Fibroblast of peridontal ligament (primary cell): ENCODE data around the gene DGCR2.
"Not testable (repeated sequence)": the region's sequence is repeated elsewhere in the genome, so short reads cannot be mapped to it uniquely, and the experiment has no call there.

Source experiments
- DNase-seq: peaks from one replicate; pipeline ENCODE4 v3.0.0-alpha.2; 2010; ENCODE audit errors: extremely low read depth

DGCR2 gene

DNA sequence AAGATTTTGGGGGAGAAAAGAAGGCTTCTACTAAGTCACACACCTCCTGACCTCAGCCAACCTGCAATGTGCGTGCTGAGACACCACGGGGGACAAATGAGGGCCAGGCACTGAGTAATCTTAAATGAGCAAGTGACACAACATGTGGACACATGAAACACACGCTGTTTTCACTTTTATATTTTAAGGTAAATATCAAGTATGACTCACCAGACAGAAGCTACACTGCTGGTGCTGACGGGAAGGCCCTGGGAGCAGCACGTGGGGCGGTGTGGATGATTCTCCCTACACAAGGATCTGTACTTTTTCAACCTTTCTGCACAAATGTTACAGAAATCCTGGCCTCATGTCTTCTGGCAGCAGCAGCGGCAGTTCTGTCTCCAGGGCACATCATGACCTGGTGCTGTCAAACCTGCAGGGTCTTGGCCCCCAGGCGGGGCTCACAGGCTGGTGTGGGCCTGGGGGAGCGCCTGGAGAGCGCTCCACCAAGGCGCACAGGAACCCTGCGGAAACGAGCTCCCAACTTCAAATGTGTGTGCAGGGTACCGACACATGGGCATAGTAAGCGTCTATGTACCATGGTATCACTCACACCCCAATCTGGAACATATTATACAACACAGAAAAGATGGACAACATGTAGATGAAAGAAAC lies 61.7 kb downstream of the DGCR2 start:
- DNase-seq, result peak; percentile 8

DNA sequence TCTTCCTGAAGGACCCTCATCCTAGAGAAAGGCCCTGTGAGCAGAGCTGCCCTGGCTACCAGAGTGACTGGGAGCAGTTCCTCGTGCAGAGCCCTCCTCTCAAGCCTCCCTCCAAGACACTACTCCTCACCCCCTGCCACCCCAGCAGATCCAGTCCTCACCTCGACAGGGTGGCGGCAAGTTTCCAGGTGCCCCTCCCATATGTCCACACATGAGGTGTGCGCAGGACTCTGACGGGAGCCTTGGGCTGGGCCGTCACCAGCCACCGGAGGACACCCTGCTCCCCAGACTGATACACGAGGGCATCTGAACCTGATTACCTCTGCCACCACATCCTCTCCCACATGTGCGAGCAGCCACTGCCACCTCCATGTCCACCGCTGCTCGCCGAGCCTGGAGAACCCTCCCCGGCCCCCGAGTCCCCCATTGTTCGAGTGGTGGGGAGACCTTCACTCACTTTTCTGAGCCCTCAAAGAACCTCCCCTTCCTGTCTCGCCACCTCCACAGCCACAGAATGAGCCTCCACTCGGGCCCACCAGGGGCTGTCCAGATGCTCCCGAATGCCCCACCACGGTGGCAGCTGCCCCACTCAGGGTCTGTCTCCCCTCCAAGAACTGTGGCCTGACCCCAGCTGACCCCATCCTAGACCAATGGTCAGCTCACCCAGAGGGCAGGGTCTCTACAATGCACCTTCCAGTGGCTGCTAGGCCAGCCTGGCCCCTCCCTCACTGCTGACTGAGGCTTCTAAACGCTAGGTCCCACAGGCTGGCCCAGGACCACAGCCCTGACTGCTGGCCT lies 62.5 kb downstream of the DGCR2 start:
- DNase-seq, result no peak

DNA sequence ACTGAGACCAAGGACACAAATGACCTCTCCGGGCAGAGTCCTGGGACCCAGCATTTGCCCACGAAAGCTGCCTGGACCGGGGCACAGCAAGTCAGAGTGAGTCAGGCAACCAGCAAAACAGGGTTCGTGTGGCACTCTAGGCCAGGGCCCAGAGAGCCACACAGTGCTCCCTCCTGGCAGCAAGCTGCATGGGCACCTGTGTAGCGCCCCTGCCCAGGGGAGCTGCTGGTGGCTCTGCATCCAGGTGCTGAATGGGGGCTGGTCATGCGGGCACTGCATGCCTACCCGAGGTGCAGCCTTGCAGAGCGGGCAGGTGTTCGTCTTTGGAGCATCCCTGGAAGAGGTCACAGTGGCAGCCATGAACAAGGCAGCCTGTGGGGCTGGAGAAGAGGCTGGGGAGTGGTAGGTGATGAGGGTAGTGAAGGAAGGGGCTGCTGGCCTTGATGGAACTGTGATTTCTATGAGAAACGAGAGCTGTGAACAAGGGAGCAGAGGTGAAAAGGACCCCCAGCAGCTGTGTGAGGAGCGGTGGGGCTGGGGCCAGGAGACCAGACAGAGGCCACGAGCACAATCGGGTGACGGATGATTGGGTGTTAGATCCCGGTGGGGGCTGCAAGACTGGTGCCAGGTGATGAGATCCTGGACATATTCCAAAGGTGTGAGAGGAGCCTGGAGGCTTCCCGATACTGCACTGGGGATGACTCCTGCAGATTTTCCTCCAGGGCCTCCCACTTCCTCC lies 63.3 kb downstream of the DGCR2 start:
- no peak for DNase-seq

DNA sequence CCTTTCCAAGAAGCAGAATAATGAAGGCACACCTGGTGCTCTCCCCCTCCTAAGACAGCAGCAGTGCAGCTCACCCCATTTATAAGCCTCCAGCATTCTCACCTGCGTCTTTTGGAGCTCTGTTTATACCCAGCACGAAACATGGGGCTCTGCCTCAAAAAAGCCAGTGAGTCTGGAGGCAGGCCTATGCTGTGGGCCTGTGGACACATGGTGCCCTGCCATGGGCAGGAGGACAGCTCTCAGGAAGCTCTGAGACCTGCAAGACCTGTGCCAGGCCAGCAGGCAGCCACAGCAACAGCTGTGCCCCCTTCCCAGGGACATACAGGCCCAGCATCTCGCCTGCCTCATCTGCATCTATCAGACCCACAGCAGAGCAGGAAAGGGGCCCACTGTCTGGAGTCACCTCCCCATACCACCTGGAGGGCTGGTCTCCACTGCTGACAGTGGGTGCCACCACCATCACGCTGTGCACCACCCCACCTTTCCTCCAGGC lies 64.2 kb downstream of the DGCR2 start:
- DNase-seq, result no peak

DNA sequence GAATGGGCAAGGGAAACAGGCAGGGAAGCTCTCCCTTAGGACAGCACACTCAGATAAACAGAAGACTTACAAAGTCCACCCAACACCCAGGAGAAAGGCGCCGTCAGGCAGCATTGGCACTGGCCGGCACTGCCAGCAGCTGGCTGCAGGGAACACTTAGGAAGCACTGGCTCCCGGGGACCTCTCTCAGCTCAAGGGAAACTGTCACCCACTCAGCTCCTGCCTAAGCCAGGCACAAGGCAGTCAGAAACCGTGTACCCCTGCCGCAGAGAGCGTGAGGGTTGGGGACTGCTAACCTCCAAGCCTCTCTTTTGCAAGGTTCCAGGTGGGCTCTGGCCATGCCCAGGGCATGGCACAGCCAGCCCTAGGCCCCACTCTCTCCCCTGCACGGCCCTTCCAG lies 64.7 kb downstream of the DGCR2 start:
- no peak for DNase-seq

DNA sequence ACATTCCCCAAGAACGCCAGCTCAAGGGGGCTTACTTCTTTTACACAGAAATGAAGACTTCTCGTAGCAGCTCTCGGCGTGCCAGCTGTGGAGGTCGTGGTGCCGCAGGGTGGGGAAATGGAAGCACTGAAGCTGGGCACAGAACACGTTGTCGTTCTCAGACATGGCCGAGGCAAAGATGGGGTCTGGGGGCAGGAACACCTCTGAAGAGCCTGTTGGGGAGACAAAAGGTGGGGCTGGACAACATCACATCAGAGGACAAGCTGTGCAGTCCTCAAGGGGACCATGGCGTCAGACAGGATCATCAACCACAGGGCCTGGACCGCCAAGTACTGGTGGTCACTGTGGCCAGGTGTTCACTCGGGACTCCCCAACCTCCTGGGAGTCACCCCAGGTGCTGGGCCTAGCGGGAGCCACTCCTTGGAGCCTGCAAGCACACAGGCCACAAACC lies 65.2 kb downstream of the DGCR2 start:
- no peak for DNase-seq

DNA sequence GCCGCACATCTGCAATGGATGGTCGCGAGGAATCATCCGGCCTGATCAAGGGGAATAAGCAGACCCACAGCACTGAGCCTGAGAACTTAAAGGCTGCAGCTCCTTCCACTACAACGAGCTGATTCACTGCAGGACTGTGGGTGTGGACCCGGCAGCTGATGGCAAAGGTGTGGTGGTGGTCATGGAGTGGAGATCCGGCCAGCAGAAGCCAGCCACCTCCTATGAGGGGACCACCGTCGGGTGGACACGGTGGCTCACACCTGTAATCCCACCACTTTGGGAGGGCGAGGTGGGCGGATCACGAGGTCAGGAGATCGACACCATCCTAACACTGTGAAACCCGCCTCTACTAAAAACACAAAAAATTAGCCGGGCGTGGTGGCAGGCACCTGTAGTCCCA lies 66.4 kb downstream of the DGCR2 start:
- DNase-seq, result no peak

DNA sequence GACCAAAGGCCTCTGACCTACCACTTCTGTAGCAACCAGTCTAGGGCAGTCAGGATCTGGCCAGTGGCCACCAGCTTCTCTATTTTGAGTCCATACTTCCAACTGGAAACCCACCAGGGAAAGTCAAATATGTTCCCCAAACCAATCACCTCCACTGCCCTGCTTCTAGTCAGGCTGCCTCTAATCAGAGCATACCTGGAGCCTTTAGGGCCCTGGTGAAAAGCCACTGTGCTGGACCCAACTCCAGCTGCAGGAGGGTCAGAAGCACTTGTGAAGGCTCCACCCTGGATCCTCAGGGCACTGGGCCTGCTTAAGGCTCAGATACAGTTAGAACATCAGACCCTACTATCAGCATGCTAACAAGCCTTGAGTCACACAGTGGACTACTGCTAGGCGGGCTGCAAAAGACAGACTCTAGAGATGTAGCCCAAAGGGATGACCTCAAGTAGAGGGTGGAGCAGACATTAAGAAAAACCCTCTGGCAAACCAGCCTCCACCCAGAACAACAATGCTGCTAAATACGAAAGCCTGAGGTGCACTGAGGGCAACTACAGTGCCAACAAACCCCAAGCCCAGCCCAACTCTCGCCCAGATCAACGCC lies 69.2 kb downstream of the DGCR2 start:
- DNase-seq, result no peak

DNA sequence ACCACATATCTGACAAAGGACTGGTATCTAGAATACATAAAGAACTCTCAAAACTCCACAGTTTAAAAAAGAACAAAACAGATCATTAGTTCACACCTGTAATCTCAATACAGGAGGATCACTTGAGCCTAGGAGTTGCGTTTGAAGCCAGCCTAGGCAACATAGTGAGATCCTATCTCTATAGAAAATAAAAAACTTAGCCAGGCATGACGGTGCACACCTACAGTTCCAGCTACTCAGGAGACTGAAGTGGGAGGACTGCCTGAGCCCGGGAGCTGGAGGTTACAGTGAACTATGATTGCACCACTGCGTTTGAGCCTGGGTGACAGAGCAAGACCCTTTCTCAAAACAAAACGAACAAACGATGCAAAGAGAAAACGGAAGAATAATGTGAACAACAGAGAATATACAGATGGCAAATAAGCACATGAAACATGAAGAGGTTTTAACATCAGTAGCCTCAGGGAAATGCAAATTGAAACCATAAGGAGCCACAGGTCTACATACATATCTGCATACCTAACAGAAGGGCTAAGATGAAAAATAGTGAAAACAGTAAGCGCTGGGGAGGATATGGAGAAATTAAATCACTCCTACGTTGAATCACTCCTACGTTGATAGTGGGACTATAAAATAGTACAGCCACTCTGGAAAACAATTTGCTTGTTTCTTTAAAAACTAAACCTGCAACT lies 70.7 kb downstream of the DGCR2 start:
- DNase-seq, result no peak

DNA sequence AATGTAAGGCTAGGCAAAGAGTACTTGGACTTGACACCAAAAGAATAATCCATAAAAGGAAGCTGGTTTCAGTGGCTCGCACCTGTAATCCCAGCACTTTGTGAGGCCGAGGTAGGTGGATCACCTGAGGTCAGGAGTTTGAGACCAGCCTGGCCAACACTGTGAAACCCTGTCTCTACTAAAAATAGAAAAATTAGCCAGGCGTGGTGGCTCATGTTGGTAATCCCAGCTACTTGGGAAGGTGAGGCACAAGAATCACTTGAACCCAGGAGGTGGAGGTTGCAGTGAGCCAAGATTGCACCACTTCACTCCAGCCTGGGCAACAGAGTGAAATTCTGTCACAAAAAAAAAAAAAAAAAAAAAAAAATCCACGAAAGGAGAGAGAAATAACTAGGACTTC lies 71.4 kb downstream of the DGCR2 start:
- DNase-seq, result not testable (repeated sequence)

DNA sequence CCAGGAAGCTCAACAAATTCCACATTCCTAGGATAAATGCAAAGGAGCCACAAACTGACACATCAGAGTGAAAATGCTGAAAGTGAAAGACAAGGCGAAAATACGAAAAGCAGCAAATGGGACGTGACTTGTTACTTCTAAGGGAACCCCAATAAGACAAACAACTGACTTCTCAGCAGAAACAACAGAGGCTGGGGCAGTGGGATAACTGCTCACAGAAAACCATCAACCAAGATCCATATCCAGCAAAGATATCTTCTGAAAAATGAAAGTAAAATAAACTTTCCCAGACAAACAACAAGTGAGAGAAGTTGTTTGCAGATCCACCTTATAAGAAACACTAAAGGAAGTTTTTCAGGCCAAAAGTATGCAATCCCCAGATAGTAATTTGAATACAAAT lies 72.1 kb downstream of the DGCR2 start:
- no peak for DNase-seq

DNA sequence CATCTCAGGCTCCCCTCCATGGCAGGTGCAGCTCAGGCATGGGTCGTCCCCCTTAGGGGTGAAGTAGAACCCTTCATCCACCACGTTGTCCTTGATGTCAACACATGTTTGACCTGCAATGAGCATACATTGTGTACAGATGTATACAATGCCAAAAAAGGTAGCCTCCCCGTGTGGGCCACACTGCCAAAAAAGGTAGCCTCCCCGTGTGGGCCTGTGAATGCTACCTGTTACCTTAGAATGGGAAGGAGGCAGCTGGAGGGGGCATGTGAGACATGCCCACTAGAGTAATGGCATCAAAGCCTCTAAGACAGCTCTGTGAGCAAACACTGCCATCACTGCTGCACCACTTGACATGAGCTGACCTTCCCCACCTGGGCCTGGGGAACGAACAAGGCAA lies 73.7 kb downstream of the DGCR2 start:
- DNase-seq, result no peak

DNA sequence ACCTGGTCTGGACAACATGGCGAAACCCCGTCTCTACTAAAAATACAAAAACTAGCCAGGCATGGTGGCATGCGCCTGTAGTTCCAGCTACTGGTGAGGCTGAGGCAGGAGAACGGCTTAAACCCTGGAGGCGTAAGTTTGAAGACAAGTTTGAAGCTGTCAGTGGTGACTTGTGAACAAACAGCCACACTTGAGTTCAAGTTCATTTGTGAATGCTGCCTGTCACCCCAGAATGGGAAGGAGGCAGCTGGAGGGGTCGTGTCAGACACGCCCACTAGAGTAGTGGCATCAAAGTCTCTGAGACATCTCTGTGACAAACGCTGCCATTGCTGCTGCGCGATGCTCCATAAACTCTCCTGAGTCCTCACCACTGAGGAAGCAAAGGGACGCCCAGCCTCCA lies 74.2 kb downstream of the DGCR2 start:
- DNase-seq, result no peak

DNA sequence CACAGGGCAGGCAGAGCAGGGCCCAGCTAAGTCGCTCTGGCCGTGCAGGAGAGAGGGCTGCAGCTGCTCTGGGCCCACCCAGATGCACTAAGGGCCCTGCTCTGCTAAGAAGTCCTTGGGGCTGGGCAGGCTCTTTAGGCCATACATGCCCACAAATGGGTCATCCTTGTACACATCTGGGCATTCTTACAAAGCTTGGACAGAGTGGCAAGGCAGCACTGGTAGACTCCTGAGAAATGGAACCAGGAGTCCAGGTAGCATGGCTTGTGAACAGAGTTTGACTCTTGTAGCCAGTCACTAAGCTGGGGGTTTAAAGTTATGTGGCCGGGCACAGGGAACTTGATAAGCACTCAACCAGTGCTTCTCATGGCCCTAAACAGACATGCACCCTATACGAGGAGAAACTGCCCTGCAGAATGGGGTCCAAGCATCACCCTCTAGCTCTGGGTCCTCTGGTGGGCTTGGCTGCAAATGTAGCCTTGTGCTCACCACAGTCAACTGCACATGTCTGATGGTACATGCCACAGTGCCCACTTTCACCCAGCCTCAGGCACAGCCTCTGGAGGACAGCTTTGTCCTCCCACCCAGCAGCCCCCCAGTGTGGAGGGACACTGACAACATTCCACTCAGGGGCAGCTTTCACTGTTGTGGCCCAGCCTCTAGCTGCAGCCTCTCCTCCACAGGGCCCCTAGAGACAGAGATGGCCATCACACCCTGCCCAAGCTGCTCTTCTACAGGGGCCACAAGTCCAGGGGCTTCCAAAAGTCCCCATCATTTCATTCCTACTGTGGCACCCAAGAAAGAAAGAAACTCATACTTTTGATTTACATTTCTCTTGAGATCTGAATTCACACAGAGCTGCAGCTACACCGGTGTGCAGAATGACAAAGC lies 75.2 kb downstream of the DGCR2 start:
- DNase-seq, result no peak

DNA sequence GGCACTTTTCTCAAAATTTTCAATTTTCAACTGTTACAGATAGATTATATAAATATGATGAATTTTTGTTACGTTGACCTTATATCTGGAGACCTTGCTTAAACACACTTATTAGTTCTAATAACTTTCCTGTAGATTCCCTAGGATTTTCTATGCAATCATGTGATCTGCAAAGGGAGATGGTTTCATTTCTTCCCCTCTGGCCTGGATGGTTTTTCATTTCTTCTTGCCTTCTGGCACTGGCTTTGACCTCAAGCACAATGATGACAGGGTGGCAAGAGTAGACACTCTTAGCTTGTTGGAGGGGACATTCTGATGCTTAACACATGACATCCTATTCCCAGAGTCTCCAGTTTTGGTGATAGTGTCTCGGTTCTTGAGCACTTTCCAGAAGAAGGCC lies 75.9 kb downstream of the DGCR2 start:
- DNase-seq, result no peak

DNA sequence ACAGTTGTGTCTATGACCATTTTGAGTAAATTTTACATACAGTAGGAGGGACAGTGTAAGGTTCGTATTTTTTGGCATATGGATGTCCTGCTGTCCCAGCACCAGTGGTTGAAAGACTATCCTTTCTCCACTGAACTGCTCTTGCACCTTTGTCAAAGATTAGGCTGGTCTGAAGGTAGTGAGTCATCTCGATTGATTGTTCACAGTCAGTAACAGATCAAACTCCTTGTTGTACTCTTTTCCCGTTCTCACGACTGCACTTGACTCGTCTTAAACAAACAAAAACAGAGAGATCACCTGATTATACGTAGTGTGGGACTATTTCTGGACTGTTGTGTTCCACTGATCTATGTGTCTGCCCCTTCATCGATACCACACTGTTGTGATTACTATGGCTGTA lies 77.1 kb downstream of the DGCR2 start:
- no peak for DNase-seq

DNA sequence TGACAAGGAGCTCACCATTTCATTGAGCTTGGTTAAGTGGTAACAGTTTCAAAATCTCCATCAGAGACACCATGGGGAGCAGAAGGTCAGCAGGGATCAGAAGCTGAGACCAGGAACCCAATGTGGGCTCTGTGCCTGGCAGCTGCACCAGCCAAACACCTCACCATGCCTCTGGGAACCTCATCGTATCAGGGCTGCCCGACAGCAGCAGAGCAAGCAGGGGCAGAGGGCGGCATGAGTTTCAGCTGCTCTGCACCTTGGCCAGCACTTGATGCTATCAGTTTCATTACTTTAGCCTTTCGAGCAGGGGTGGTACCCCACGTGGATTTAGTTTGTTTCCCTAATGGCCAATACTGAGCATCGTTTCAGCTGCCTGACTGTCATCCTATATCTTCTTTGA lies 77.8 kb downstream of the DGCR2 start:
- no peak for DNase-seq

DNA sequence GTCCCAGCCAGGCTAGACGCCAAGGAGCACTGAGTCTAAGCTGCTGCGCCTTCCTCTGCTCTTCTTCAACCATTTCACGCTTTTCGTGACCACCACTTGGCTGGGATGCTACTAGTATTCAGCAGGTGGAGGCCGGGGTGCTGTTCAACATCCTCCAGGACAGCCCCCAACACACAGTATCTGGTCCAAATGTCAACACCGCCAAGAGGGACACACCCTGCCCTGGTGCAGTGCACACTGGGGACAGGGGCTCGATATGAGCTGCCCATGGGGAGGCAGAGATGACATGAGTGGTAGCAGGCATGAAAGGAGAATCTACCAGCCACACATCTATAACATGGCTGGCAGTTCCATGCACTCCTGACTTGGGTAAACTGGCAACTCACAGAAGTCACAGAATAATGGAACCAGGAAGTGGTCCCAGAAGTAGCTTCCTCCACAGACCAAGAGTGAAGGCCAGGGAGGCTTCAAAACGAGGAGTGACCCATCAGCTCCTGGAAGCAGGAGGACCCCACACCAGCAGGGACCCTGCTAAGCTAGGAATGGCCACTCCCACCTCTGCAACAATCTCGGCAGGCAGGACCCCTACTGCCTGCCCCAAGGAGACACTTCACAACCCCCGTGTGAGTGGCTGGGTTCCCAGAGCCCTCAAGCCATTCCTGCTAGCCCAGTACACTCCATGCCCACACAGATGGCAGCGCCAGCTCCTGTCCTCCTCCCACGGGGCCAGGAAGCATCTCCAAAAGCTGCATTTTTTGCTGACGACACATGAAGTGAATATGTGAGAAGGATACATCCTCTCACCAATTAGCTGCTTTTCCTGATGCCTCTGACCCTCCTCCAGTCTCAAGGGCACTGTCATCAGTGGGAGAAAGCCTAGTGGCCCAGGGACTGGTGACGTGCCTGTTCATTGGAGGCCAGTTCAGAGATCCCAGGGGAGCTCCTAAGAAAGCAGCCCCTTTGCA lies 78.8 kb downstream of the DGCR2 start:
- DNase-seq, result no peak
